Spinal cord (tissue), 10 donors: ENCODE results near the gene TRAPPC4. TPM values are rescaled to one million over a fixed set of nuclear protein-coding genes. Genes with fewer than 3 reads are reported as not detected.
"Not testable (repeated sequence)": the region's sequence is repeated elsewhere in the genome, so short reads cannot be mapped to it uniquely, and the experiment has no call there.

Source experiments
- DNase-seq, 6 donors: peaks; one replicate each; pipeline versions ENCODE4 v3.0.0 to v3.0.0-alpha.2; 2013 to 2015; ENCODE audit warnings: low spot score in 6 of 6, low read depth in 4 of 6
- H3K27ac ChIP-seq: one replicate; pipeline ENCODE4 v1.5.1; 2013; ENCODE audit warnings: low read depth, low read length, control low read depth
- H3K27me3 ChIP-seq: one replicate; pipeline ENCODE4 v1.6.1; 2013; ENCODE audit warnings: low read length; ENCODE audit not compliant: control insufficient read depth, insufficient read depth
- H3K36me3 ChIP-seq: one replicate; pipeline ENCODE4 v1.6.1; 2013; ENCODE audit warnings: low read length; ENCODE audit not compliant: control insufficient read depth, insufficient read depth
- H3K4me1 ChIP-seq: one replicate; pipeline ENCODE4 v1.6.1; 2013; ENCODE audit warnings: low read length; ENCODE audit not compliant: control insufficient read depth, insufficient read depth
- H3K4me3 ChIP-seq: one replicate; pipeline ENCODE4 v1.5.1; 2013; ENCODE audit warnings: low read depth, low read length, control low read depth
- H3K9me3 ChIP-seq: one replicate; pipeline ENCODE4 v1.6.1; 2013; ENCODE audit warnings: low read length; ENCODE audit not compliant: control insufficient read depth, insufficient read depth
- WGBS: methylation state at CpG from one replicate; pipeline ENCODE4 v1.1.5; 2013; ENCODE audit warnings: missing lambda C conversion rate; ENCODE audit not compliant: insufficient coverage; 5-methylcytosine and 5-hydroxymethylcytosine counted together
- polyA plus RNA-seq, 2 donors: library from polyadenylated mRNA; unstranded; fragments of 120-200 nt; gene quantifications; one replicate each; pipeline ENCODE4 v1.2.1, GENCODE V29; 2013; ENCODE audit not compliant: insufficient read length in 2 of 2
- total RNA-seq, 2 donors: library from RNA; depleted of rRNA in 1 of 2; stranded (reverse); fragments of 120-200 nt in 1 of 2; fragments of >200 nt in 1 of 2; gene quantifications; one replicate each; pipeline versions ENCODE4 v1.2.3 to v1.2.4, GENCODE V29; 2013 to 2014
- donor health status: healthy.

TRAPPC4 gene
- total and polyA plus RNA-seq, 4 donors: 61.3 to 145 (median 103) TPM

GRCh38 chr11:118984825-118985224 lies 33.7 kb upstream of the TRAPPC4 start:
- no peak for DNase-seq
- no peak overlapping the region for H3K27ac ChIP-seq
- H3K27me3 ChIP-seq: peaks cover under 1% of the 10 kb centered on the region
- 100% methylated on average over 2 of the region's 2 CpGs for WGBS
- H3K36me3 ChIP-seq: no peaks in the 10 kb centered on the region
- no peak overlapping the region for H3K4me3 ChIP-seq
- no peaks in the 10 kb centered on the region for H3K9me3 ChIP-seq
- H3K4me1 ChIP-seq: peaks cover 7% of the 10 kb centered on the region

DNA sequence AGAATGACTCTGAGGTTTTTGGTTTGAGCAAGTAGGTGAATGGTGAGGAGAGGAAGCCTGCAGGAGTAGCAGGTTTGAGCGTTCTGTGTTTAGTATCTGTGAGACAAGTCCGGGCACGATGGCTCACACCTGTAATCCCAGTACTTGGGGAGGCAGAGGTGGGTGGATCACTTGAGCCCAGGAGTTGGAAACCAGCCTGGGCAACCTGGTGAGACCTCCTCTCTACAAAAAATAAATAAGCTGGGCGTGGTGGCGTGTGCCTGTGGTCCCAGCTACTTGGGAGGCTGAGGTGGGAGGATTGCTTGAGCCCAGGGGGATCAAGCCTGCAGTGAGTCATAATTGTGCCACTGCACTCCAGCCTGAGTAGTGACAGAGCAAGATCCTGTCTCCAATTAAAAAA lies 30.3 kb upstream of the TRAPPC4 start:
- Histone ChIP-seq H3K9me3 (no peaks in the 10 kb centered on the region), H3K4me1 (no peaks in the 10 kb centered on the region), H3K27ac (no peak overlapping the region), H3K4me3 (no peak overlapping the region), H3K27me3 (no peaks in the 10 kb centered on the region), H3K36me3 (no peaks in the 10 kb centered on the region)
- DNase-seq: no peak
- WGBS: 81% methylated on average over 3 of the region's 5 CpGs

DNA sequence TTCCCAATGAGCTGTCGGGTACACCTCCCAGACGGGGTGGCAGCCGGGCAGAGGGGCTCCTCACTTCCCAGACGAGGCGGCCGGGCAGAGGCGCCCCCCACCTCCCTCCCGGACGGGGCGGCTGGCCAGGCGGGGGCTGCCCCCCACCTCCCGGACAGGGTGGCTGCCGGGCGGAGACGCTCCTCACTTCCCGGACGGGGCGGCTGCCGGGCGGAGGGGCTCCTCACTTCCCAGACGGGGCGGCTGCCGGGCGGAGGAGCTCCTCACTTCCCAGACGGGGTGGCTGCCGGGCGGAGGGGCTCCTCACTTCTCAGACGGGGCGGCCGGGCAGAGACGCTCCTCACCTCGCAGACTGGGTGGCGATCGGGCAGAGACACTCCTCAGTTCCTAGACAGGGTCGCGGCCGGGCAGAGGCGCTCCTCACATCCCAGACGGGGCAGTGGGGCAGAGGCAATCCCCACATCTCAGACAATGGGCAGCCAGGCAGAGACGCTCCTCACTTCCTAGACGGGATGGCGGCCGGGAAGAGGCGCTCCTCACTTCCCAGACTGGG lies 27.0 kb upstream of the TRAPPC4 start:
- not testable (repeated sequence) for H3K27ac ChIP-seq, H3K27me3 ChIP-seq, H3K9me3 ChIP-seq, H3K4me3 ChIP-seq, H3K4me1 ChIP-seq, DNase-seq, H3K36me3 ChIP-seq
- WGBS: 99% methylated on average over 21 of the region's 44 CpGs

DNA sequence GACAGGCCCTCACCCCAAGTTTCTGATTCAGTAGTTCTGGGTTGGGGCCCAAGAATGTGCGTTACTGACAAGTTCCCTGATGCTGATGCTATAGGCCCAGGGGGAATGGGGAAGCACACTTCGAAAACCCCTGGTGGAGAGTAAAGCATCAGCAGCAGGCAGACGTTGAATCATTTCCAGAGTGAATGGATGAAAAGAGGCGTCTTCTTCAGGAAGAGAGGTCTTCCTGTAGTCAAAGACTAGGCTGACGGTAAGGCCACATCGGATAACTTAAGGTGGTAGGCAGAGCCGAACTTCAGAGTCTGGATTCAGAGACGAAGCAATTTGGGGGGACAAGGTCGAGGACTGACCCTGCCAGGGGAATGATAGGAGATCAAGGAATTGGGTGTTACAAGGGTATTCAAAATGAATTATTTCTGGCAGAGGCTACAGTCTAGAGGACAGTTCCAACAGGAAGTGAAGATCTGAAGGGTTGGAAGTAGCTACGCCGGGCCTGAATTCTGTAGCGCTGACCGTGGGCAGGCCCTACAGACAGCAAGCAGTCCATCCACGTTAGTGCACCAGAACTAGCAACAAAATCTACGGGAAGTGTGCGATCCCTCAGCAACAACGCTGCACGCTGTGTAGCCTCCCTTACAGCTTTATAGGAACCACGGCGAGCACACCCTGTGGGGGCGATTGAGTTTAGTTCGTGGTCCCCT lies 21.5 kb upstream of the TRAPPC4 start:
- 23% methylated on average over 22 of the region's 22 CpGs for WGBS
- H3K9me3 ChIP-seq: no peaks in the 10 kb centered on the region
- DNase-seq: peak in 1 of 6 donors; percentile 4
- no peaks in the 10 kb centered on the region for H3K27me3 ChIP-seq
- peaks cover 17% of the 10 kb centered on the region for H3K36me3 ChIP-seq
- H3K27ac ChIP-seq: peak overlapping the region; percentile 69
- H3K4me3 ChIP-seq: peak overlapping the region; percentile 89
- peaks cover 20% of the 10 kb centered on the region for H3K4me1 ChIP-seq

DNA sequence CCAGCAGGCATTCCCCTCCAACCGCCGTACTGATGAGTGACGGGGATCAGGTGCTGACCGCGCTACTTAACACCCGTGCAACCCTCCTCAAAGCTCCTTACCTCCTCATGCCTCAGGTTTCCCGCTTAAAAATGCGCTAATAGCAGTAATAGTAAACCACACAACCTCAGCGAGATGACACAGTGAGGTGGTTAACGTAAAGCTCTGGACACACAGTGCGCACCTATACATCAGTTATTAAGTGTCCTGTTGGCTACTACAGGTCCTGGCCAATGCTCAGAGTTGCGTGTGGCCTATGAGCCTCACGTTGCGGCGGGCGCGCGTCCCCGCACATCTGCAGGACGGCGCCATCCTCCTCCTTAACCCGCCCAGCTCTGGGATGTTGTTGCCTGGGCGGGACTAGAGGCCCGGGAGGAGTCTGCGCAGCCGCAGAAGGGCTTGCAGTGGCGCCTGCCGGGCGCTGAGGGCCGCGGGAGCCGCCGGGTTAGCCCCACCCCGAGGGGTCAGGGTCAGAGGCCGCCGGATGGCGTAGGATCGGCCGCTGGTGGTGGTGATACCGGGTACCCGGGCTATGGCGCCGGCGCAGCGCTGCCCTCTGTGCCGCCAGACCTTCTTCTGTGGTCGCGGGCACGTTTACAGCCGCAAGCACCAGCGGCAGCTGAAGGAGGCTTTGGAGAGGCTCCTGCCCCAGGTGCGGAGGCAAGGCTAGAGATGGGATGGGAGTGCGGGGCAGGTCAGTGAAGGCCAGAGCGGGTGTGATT lies 20.8 kb upstream of the TRAPPC4 start, which contains the start of gene CENATAC:
Gene CENATAC, plus strand, starts transcription at position 512 of the 761 bp plus-strand sequence. Its CDS starts 60 bp downstream, at position 572.
- H3K4me3 ChIP-seq: peak within 1 kb of the TSS; percentile 89
- peak; percentile 77 to 98 (median 92) for DNase-seq
- no peaks in the 10 kb centered on the region for H3K9me3 ChIP-seq
- no peaks in the 10 kb centered on the region for H3K27me3 ChIP-seq
- WGBS: 0% methylated on average over 49 of the region's 54 CpGs
- peaks cover 20% of the 10 kb centered on the region for H3K4me1 ChIP-seq
- peaks cover 24% of the 10 kb centered on the region for H3K36me3 ChIP-seq
- H3K27ac ChIP-seq: peak within 1 kb of the TSS; percentile 69

DNA sequence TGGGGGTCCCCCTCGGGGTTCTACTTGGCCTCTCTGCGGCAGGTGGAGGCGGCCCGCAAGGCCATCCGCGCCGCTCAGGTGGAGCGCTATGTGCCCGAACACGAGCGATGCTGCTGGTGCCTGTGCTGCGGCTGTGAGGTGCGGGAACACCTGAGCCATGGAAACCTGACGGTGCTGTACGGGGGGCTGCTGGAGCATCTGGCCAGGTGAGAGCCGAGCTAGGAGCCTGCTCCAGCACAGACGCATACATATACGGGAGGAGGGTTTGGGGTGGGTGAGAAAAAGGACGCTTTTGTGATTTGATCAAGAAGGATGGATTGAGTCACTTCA lies 20.2 kb upstream of the TRAPPC4 start:
- H3K27me3 ChIP-seq: no peaks in the 10 kb centered on the region
- no peaks in the 10 kb centered on the region for H3K9me3 ChIP-seq
- DNase-seq: no peak
- peaks cover 27% of the 10 kb centered on the region for H3K36me3 ChIP-seq
- 0% methylated on average over 18 of the region's 19 CpGs for WGBS
- H3K4me3 ChIP-seq: peak overlapping the region; percentile 89
- peak overlapping the region; percentile 52 for H3K27ac ChIP-seq
- H3K4me1 ChIP-seq: peaks cover 20% of the 10 kb centered on the region

GRCh38 chr11:118998822-118999221 lies 19.7 kb upstream of the TRAPPC4 start:
- WGBS: 60% methylated on average over 3 of the region's 6 CpGs
- no peak for DNase-seq
- Histone ChIP-seq H3K36me3 (peaks cover 31% of the 10 kb centered on the region), H3K27ac (no peak overlapping the region), H3K9me3 (no peaks in the 10 kb centered on the region), H3K4me3 (peak overlapping the region; percentile 89), H3K4me1 (peaks cover 20% of the 10 kb centered on the region), H3K27me3 (no peaks in the 10 kb centered on the region)

- 83% methylated on average over 1 of the region's 1 CpG for WGBS
- H3K27ac ChIP-seq: no peak overlapping the region
Measured at GRCh38 chr11:119000906-119001305, 17.7 kb upstream of the TRAPPC4 start.

GRCh38 chr11:119006656-119007055 lies 11.9 kb upstream of the TRAPPC4 start:
- WGBS: no CpG with 5 or more reads among the region's 4 CpGs
- Histone ChIP-seq H3K36me3 (peaks cover 70% of the 10 kb centered on the region), H3K4me1 (no peaks in the 10 kb centered on the region), H3K9me3 (no peaks in the 10 kb centered on the region), H3K4me3 (no peak overlapping the region), H3K27ac (no peak overlapping the region), H3K27me3 (no peaks in the 10 kb centered on the region)
- no peak for DNase-seq

More at GRCh38 chr11:119000906-119001305, 17.7 kb upstream of the TRAPPC4 start:
- no peaks in the 10 kb centered on the region for H3K27me3 ChIP-seq
- peaks cover 44% of the 10 kb centered on the region for H3K36me3 ChIP-seq
- no peak for DNase-seq
- H3K4me1 ChIP-seq: peaks cover 20% of the 10 kb centered on the region
- no peak overlapping the region for H3K4me3 ChIP-seq
- H3K9me3 ChIP-seq: no peaks in the 10 kb centered on the region
